ENCODE data around the gene KLHL18. TPM values are rescaled to one million over a fixed set of nuclear protein-coding genes. Genes with fewer than 3 reads are reported as not detected.

KLHL18 gene
- total and polyA plus RNA-seq, 3 donors from 2014 or later: 17.6 to 26.2 (median 24.7) TPM

GRCh38 chr3:47344971-47345370 is 62.2 kb downstream of the KLHL18 start:
- H3K9me3 ChIP-seq: no peaks in the 10 kb centered on the region
- H3K36me3 ChIP-seq (ENCODE audit: low read depth, missing control alignments): no peaks in the 10 kb centered on the region
- H3K4me3 ChIP-seq: no peak overlapping the region
- H3K27me3 ChIP-seq: no peaks in the 10 kb centered on the region
- H3K4me1 ChIP-seq: no peaks in the 10 kb centered on the region
- no peak for DNase-seq
- no peak overlapping the region for H3K27ac ChIP-seq
- WGBS, 2 donors: 79 to 89% methylated on average over 6 of the region's 6 CpGs
- no peak for TF ChIP-seq CTCF (IDR thresholded peaks at IDR 0.05)
- TF ChIP-seq POLR2A (IDR thresholded peaks at IDR 0.05): no peak
- intact Hi-C loops (cut with DNase I; ENCODE audit: low total_unique reads): no loop called here

DNA sequence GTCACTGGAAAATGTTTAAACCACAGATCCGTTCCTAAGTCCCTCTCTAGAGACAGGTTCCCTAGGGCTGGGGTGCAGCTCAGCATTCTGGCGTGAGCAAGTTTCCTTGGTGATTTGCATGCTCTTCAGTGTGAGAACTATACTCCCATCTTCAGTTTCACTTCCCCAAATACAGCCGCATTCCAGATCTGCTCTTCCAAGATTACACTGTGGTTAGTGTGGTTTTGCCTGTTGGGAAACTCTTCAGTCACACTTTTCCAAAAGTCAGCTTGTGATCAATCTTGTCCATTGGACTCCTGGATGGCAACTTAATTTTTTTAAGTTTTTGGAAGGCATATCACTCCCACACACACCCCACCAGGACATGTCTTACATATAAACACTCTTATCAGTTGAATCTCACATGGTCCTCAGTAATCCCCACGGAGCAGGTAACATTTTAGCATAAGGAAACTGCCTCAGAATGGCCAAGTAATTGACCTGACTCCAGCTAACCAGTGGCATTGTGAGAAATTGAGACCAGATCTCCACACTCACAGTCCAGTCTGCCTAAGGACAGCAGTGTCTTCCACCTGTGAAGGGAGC is 64.6 kb downstream of the KLHL18 start:
- 64 to 81% methylated on average over 4 of the region's 4 CpGs for WGBS, 2 donors
- DNase-seq: no peak
- TF ChIP-seq CTCF (IDR thresholded peaks at IDR 0.05) (no peak), POLR2A (IDR thresholded peaks at IDR 0.05) (no peak)
- Histone ChIP-seq H3K4me1 (no peaks in the 10 kb centered on the region), H3K9me3 (no peaks in the 10 kb centered on the region), H3K27ac (no peak overlapping the region), H3K36me3 (ENCODE audit: low read depth, missing control alignments) (no peaks in the 10 kb centered on the region), H3K27me3 (no peaks in the 10 kb centered on the region), H3K4me3 (no peak overlapping the region)
- intact Hi-C loops (cut with DNase I; ENCODE audit: low total_unique reads): no loop called here

DNA sequence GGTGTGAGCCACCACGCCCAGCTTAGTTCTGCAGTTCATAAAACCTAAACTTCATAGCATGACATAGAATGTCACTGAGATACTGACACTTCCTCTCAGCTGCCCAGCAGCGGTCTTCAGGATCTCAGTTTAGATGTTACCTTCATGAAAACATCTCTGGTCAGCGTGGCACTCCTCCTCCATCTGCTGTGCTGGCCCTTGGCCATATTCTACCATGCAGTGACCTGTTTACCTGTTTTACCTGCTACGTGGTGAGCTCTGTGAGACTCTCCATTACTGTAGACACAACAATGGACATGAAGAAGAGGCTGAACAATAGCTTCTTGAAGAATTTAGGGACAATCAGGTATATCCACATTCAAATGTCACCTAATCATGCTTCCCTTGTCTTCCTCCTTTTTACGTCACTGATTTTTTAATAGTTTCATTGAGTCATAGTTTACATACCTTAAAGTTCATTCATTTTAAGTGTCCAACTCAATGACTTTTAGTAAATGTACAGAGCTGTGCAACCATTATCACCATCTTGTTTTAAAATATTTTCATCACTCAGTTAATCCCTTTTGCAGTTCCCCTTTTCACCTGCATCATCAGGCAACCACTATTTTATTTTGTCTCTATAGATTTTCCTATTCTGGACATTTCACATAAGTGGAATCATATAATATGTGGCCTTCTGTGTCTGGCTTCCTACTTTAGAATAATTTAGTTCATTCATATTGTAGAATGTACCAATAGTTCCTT is 65.8 kb downstream of the KLHL18 start:
- intact Hi-C loops (cut with DNase I; ENCODE audit: low total_unique reads): no loop called here
- WGBS, 2 donors: 94% methylated on average over 5 of the region's 5 CpGs
- DNase-seq: no peak

DNA sequence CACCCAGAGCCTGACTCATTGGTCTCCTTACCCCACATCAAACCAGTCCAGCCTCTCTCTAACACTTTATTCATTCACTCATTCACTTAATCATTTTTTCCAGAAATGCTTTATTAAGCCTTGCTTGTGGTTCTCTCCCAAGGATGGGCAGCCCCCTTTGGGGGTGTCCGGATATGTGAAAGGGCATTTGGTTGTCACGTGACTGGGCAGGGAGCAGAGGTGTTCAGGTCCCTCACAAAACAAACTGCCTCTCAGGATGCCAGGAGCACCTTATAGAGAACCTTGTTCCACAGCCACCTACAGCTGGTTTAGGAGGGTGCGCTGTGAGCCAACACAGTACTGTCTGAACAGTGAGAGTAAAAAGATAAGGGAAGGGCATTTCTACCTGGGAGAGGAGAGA is 72.3 kb downstream of the KLHL18 start:
- no peaks in the 10 kb centered on the region for H3K36me3 ChIP-seq (ENCODE audit: low read depth, missing control alignments)
- TF ChIP-seq POLR2A (IDR thresholded peaks at IDR 0.05) (no peak), CTCF (IDR thresholded peaks at IDR 0.05) (no peak)
- no peak overlapping the region for H3K4me3 ChIP-seq
- no peaks in the 10 kb centered on the region for H3K27me3 ChIP-seq
- no peak for DNase-seq
- H3K4me1 ChIP-seq: no peaks in the 10 kb centered on the region
- intact Hi-C loops (cut with DNase I; ENCODE audit: low total_unique reads): no loop called here
- WGBS, 2 donors: 91 to 92% methylated on average over 3 of the region's 3 CpGs
- H3K27ac ChIP-seq: no peak overlapping the region
- H3K9me3 ChIP-seq: no peaks in the 10 kb centered on the region

More for the DNA sequence above, 65.8 kb downstream of the KLHL18 start:
- Histone ChIP-seq H3K27ac (no peak overlapping the region), H3K27me3 (no peaks in the 10 kb centered on the region), H3K36me3 (ENCODE audit: low read depth, missing control alignments) (no peaks in the 10 kb centered on the region), H3K4me3 (no peak overlapping the region), H3K4me1 (no peaks in the 10 kb centered on the region), H3K9me3 (no peaks in the 10 kb centered on the region)
- no peak for TF ChIP-seq POLR2A (IDR thresholded peaks at IDR 0.05)
- TF ChIP-seq CTCF (IDR thresholded peaks at IDR 0.05): peak in 1 of 3 experiments; percentile 8
